GM21381 (cell line): ENCODE measurements around the gene GCNT2.
A peak's percentile ranks its signal among the peaks of the same experiment; 100 is the strongest.
"Not testable (repeated sequence)": the region's sequence is repeated elsewhere in the genome, so short reads cannot be mapped to it uniquely, and the experiment has no call there.

Experiments used
- ATAC-seq: cut with Tn5 transposase; IDR thresholded peaks from one replicate; pipeline ENCODE4 v1.9.1; 2021; ENCODE audit warnings: mild to moderate bottlenecking, moderate library complexity; ENCODE audit not compliant: unreplicated experiment

GCNT2 gene

DNA sequence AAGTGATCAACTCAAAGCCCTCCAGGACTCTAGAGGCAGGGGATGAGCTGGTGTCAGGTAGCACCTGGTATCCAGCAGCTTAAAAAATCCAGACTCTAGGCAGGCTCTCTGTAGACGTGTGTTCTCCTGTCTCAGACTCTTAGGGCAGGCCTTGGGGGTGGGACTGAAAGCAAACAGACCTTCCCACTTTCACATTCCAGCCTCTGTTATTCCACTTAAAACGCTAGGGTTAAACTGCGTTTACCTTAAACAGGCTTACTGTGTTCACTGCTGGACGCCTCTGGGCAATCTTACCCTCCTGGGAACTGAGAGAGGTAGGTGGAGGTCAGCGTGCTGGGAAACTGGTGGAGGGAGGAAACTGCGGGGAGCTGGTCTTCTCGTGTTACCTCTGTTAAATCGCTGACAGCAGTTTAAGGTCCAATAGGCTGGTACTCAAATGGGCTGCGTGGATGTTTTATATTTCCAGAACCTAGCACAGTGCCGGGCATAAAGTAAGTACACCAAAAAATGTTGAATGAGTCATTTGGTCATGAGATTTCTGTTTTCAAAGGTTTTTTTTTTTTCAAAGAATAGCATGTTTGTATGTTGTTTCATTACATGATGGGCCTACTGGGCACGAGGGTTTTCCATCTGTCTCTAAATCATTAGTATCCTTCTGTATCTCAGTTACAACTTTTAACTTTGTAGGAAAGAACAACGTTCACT is at the start of gene GCNT2:
GCNT2 (plus strand) TSS at position 248 of the 705 bp plus-strand sequence. CDS start 7,561 bp downstream, outside the sequence.
- ATAC-seq: no peak

DNA sequence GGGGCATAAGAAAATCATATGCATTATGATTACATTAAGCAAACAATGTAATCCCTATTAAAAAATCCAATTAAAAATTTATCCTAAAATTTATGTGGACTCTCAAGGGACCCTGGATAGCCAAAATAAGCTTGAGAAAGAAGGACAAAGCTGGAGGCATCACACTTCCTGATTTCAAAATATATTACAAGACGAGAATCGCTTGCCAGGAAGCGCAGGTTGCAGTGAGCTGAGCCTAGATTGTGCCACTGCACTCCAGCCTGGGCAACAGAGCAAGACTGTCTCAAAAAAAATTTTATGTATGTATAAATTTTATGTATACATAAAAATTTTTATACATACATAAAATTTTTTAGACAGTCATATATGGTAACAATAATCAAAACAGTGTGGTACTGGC is 48.5 kb upstream of the GCNT2 start:
- no peak for ATAC-seq

GRCh38 chr6:10478187-10479040 is 42.7 kb upstream of the GCNT2 start:
- peak; percentile 61 for ATAC-seq

- ATAC-seq: no peak
These were observed 41.0 kb upstream of the GCNT2 start for GRCh38 chr6:10479939-10480700.

- ATAC-seq: no peak
These were observed 40.0 kb upstream of the GCNT2 start for GRCh38 chr6:10481101-10481500.

- ATAC-seq: no peak
These were observed 38.4 kb upstream of the GCNT2 start for GRCh38 chr6:10482636-10483257.

- ATAC-seq: no peak
These were observed 36.2 kb upstream of the GCNT2 start for GRCh38 chr6:10484912-10485311.

DNA sequence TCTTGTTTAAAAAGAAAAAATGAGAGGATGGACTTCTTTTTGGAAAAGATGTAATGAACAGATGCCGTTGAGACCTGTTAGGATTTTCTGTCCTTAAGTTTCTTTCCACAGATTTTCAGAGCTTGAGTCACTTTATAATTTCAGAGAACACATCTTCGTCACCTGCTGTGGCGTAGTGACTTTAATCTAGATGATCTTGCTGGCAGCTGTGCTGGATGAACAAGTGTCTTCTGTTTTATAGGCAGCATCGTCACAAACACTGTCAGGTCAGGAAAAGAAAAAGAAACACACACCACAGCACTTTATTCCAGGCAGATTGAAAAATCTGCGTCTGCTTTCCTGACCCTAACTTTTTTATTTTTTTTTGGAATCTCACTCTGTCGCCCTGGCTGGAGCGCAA is 35.7 kb upstream of the GCNT2 start:
- no peak for ATAC-seq

- ATAC-seq: no peak
These were observed 34.9 kb upstream of the GCNT2 start for GRCh38 chr6:10486215-10486614.

- not testable (repeated sequence) for ATAC-seq
These were observed 34.1 kb upstream of the GCNT2 start for GRCh38 chr6:10486944-10487588.

DNA sequence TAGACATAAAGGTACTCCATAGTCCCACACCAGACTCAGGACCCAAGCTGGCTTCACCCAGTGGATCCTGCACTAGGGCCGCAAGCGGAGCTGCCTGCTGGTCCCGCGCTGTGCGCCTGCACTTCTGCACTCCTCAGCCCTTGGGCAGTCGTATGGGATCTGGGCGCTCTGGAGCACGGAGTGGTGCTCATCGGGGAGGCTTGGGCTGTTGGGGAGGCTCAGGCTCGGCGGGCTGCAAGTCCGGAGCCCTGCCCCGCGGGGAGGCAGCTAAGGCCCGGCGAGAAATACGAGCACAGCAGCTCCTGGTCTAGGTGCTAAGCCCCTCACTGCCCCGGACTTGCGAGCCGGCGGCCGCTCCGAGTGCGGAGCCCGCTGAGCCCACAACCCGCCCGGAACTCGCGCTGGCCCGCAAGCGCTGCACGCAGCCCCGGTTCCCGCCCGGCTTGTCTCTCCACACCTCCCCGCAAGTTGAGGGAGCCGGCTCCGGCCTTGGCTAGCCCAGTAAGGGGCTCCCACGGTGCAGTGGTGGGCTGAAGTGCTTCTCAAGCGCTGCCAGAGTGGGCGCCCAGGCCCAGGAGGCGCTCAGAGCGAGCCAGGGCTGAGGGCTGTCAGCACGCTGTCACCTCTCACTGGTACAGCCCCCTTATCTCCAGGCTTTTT is 33.4 kb upstream of the GCNT2 start:
- no peak for ATAC-seq

GRCh38 chr6:10491463-10491862 is 29.7 kb upstream of the GCNT2 start:
- ATAC-seq: no peak

GRCh38 chr6:10491905-10492304 is 29.2 kb upstream of the GCNT2 start:
- not testable (repeated sequence) for ATAC-seq

- ATAC-seq: no peak
These were observed 26.1 kb upstream of the GCNT2 start for GRCh38 chr6:10495029-10495428.

DNA sequence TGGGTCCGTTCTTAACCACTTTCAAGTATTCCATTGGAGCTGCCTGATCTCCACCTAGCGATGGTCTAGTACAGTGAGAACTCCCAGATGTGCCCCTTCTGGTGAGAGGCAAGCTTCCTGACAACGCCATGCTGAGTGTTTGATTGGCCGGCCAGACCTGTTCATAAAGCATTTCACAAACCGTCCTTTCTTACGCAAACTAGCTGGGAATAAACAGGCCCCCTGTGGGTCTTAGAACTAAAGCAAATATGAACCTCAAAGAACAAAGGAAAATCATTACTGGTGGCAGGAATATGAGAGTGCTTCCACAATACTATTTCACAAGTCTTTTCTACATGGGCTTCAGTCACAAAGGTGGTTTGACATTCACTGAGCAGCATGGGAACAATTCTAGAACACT is 15.6 kb upstream of the GCNT2 start:
- no peak for ATAC-seq

DNA sequence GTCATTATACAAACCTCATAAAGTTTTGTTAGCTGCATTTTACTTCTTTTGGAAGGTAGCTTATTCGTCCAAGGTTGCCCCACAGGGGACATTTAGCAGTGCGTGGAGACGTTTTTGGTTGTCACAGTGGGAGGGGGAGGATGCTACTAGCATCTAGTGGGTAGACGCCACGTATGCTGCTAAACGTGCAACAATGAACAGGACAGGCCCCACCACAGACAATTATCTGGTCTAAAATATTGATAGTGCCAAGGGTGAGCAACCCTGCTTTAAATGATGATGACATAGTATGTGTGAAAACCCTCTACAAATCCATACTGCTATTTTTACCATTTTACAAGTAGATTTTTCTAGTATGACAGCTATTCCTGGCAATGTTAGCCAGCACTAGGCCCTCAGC is 13.9 kb upstream of the GCNT2 start:
- no peak for ATAC-seq

- no peak for ATAC-seq
These were observed 13.4 kb upstream of the GCNT2 start for GRCh38 chr6:10507715-10508114.

DNA sequence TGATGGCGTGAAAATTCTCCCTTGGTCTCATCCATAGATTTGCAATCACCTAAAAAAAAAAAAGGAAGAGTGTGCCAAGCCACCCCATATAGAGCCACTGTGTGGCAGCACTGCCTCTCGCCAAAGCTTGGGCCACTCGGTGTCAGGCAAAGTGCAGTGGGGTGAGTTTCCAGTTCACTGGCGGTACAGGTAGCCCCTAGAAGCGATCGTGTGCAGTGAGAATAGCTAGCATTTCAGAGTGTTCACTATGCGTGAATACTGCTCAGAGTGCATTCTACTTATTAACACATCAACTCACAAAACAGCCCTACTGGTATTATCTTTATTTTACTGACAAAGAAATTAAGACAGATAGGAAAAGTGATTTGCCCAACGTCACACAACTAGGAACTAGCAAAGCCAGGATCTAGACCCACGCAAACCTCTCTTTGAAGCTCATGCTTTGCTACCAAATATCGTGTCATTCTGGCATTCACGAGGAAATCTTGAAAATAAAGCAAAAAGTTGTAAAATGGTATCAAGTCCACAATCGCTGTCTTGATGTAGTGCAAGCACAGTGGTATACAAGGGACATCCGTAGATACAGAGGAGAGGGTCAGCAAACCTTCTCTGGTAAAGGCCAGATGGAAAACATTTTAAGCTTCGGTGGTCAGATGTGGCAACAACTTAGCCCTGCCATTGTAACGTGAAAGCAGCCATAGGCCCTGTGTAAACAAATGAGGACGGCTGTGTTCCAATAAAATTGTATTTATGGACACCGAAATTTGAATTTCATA is 10.4 kb upstream of the GCNT2 start:
- ATAC-seq: peak; percentile 97

GRCh38 chr6:10511477-10511876 is 9.7 kb upstream of the GCNT2 start:
- no peak for ATAC-seq
